KMS-11 (cell line): Measurements from ENCODE around the gene CLIC2.
A peak's percentile ranks its signal among the peaks of the same experiment; 100 is the strongest.

Experiments used
- H2AFZ ChIP-seq: fragments of 200-600 bp; sonication (generic); 2 replicates; pipeline ENCODE4 v1.6.1; 2016; ENCODE audit warnings: antibody characterized with exemption, mixed run types, low read depth
- H3K27ac ChIP-seq: fragments of 200-600 bp; sonication (generic); 2 replicates; pipeline ENCODE4 v1.6.1; 2016; ENCODE audit warnings: mild to moderate bottlenecking, mixed run types
- H3K27me3 ChIP-seq: fragments of 200-600 bp; sonication (generic); 2 replicates; pipeline ENCODE4 v1.6.1; 2017; ENCODE audit warnings: mild to moderate bottlenecking, low read depth, mixed run types, moderate library complexity; ENCODE audit not compliant: insufficient read depth
- H3K36me3 ChIP-seq: fragments of 200-600 bp; sonication (generic); 2 replicates; pipeline ENCODE4 v1.6.1; 2017; ENCODE audit warnings: mild to moderate bottlenecking, mixed run types; ENCODE audit not compliant: insufficient read depth
- H3K4me1 ChIP-seq: fragments of 200-600 bp; sonication (generic); 2 replicates; pipeline ENCODE4 v1.6.1; 2016; ENCODE audit warnings: mild to moderate bottlenecking, low read depth, mixed run types; ENCODE audit not compliant: poor library complexity, severe bottlenecking
- H3K4me2 ChIP-seq: fragments of 200-600 bp; sonication (generic); 2 replicates; pipeline ENCODE4 v1.7.0; 2016; ENCODE audit warnings: mild to moderate bottlenecking, mixed run types
- H3K4me3 ChIP-seq: fragments of 200-600 bp; sonication (generic); IDR thresholded peaks from 2 replicates; pipeline ENCODE4 v1.6.1; 2017; ENCODE audit warnings: low read depth, low read length, mixed read lengths; ENCODE audit not compliant: insufficient read depth
- H3K79me2 ChIP-seq: fragments of 200-600 bp; sonication (generic); 2 replicates; pipeline ENCODE4 v1.6.1; 2016; ENCODE audit warnings: low read depth, mixed run types; ENCODE audit not compliant: insufficient read depth
- H3K9ac ChIP-seq: fragments of 200-600 bp; sonication (generic); 2 replicates; pipeline ENCODE4 v1.6.1; 2016; ENCODE audit warnings: mild to moderate bottlenecking, mixed run types
- H4K20me1 ChIP-seq: fragments of 200-600 bp; sonication (generic); 2 replicates; pipeline ENCODE4 v1.6.1; 2016; ENCODE audit warnings: mild to moderate bottlenecking, mixed run types; ENCODE audit not compliant: insufficient read depth
- CTCF ChIP-seq: fragments of 200-600 bp; sonication (generic); conservative IDR thresholded peaks from 2 replicates; pipeline ENCODE4 v1.6.1; 2017; ENCODE audit warnings: low read depth, mild to moderate bottlenecking, antibody characterized with exemption, low read length, moderate library complexity, mixed read lengths

Gene CLIC2

GRCh38 chrX:155246748-155247147 lies 87.7 kb downstream of the CLIC2 start:
- no peak overlapping the region for H3K9ac ChIP-seq
- no peaks in the 10 kb centered on the region for H3K4me1 ChIP-seq
- no peaks in the 10 kb centered on the region for H3K36me3 ChIP-seq
- no peaks in the 10 kb centered on the region for H3K79me2 ChIP-seq
- no peak overlapping the region for H3K27ac ChIP-seq
- no peaks in the 10 kb centered on the region for H4K20me1 ChIP-seq
- TF ChIP-seq CTCF = no peak
- no peak overlapping the region for H3K4me3 ChIP-seq
- H3K27me3 ChIP-seq = no peaks in the 10 kb centered on the region
- H2AFZ ChIP-seq = no peak overlapping the region
- no peak overlapping the region for H3K4me2 ChIP-seq

DNA sequence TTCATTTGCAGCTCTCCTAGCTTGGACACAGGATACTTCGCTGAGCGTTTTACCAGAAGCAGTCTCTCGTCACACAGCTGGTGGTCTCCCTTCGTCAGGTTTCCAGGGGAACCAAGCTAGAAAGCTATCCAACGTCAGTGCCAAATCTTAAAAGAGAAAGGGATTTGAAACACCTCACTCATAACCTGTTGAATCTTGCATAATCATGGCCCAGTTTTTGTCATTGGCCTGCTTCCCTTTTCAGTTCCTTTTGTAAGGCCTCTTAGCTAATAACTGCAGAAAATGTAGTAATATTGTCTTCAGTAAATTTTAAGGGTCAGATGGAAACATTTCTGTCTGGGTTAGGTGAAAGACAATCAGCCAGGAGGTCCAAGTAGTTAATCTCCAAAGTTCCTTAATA lies 92.1 kb downstream of the CLIC2 start:
- H2AFZ ChIP-seq = no peak overlapping the region
- no peak overlapping the region for H3K4me3 ChIP-seq
- TF ChIP-seq CTCF = no peak
- H4K20me1 ChIP-seq = no peaks in the 10 kb centered on the region
- H3K9ac ChIP-seq = no peak overlapping the region
- no peaks in the 10 kb centered on the region for H3K27me3 ChIP-seq
- H3K79me2 ChIP-seq = no peaks in the 10 kb centered on the region
- no peak overlapping the region for H3K27ac ChIP-seq
- H3K36me3 ChIP-seq = no peaks in the 10 kb centered on the region
- no peaks in the 10 kb centered on the region for H3K4me1 ChIP-seq
- H3K4me2 ChIP-seq = no peak overlapping the region

DNA sequence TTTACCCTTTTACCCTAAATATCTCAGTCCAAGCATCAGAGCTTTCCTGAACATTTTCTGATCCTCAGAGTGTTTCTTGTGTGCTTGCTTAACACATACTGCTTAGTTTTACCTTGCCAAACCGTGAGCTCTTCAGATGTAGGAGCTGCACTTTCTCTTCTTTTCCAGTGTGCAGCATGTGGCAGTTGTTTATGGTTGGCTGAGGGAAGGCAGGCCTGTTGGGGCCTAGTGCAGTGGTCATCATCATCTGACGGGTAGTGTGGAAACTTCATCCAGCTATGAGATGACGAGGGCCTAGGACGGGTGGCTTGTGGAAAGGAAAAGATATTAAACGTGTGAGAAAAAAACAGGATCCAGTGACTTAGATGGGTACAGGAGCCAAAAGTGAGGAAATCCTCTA lies 96.7 kb downstream of the CLIC2 start:
- Histone ChIP-seq H3K27me3 (no peaks in the 10 kb centered on the region), H3K36me3 (no peaks in the 10 kb centered on the region), H3K9ac (no peak overlapping the region), H3K79me2 (peaks cover 6% of the 10 kb centered on the region; the same call in 1 of the 2 replicates), H3K27ac (no peak overlapping the region), H4K20me1 (no peaks in the 10 kb centered on the region), H3K4me3 (no peak overlapping the region), H3K4me2 (no peak overlapping the region), H3K4me1 (peaks cover 27% of the 10 kb centered on the region), H2AFZ (no peak overlapping the region)
- no peak for TF ChIP-seq CTCF

- Histone ChIP-seq H3K36me3 (no peaks in the 10 kb centered on the region), H3K4me3 (no peak overlapping the region), H3K27ac (no peak overlapping the region), H3K4me1 (peaks cover 45% of the 10 kb centered on the region), H3K27me3 (no peaks in the 10 kb centered on the region), H4K20me1 (no peaks in the 10 kb centered on the region), H3K9ac (no peak overlapping the region), H2AFZ (no peak overlapping the region), H3K79me2 (peaks cover 6% of the 10 kb centered on the region; the same call in 1 of the 2 replicates), H3K4me2 (peak overlapping the region; percentile 39; the same call in 1 of the 2 replicates)
- no peak for TF ChIP-seq CTCF
Observed at GRCh38 chrX:155235891-155236290, 98.5 kb downstream of the CLIC2 start.

- Histone ChIP-seq H3K9ac (no peak overlapping the region), H4K20me1 (no peaks in the 10 kb centered on the region), H3K27me3 (no peaks in the 10 kb centered on the region), H3K4me3 (no peak overlapping the region), H3K27ac (peak overlapping the region; percentile 38; the same call in 1 of the 2 replicates), H3K79me2 (peaks cover 6% of the 10 kb centered on the region; the same call in 1 of the 2 replicates), H3K4me1 (peaks cover 62% of the 10 kb centered on the region), H2AFZ (no peak overlapping the region), H3K4me2 (peak overlapping the region; percentile 38; the same call in 1 of the 2 replicates), H3K36me3 (0 out of 2 replicates have a peak, but pooled peaks cover 3% of the 10 kb centered on the region)
- TF ChIP-seq CTCF = no peak
Observed at GRCh38 chrX:155231163-155231562, 103.3 kb downstream of the CLIC2 start.
